ENCODE results near the gene ZNF608.

The ZNF608 gene

DNA sequence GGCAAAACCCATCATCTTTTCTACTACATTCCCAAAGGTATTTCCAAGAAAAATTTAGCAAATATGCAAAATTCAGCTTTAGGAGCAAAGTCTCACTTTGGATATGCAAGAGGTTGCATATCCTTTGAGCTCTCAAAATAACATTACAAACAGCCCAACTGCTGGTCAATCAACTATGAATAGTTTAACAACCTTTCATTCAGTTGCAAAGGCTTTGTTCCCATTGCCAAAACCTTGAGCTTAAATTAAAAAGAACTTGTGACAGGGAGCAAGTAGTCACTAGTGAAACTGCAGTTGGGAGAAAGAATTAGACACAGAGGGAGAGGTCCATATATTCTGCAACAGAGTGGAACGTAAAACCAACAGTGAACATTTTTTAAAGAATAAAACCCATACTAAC, 8.8 kb downstream of the ZNF608 start:
- no peak for DNase-seq (ENCODE audit: low read depth)
- TF ChIP-seq, protein P1, sequence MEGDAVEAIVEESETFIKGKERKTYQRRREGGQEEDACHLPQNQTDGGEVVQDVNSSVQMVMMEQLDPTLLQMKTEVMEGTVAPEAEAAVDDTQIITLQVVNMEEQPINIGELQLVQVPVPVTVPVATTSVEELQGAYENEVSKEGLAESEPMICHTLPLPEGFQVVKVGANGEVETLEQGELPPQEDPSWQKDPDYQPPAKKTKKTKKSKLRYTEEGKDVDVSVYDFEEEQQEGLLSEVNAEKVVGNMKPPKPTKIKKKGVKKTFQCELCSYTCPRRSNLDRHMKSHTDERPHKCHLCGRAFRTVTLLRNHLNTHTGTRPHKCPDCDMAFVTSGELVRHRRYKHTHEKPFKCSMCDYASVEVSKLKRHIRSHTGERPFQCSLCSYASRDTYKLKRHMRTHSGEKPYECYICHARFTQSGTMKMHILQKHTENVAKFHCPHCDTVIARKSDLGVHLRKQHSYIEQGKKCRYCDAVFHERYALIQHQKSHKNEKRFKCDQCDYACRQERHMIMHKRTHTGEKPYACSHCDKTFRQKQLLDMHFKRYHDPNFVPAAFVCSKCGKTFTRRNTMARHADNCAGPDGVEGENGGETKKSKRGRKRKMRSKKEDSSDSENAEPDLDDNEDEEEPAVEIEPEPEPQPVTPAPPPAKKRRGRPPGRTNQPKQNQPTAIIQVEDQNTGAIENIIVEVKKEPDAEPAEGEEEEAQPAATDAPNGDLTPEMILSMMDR (conservative IDR thresholded peaks at IDR 0.05; ENCODE audit: low read depth, low read length), result no peak
- H3K4me3 ChIP-seq (ENCODE audit: low read length), result no peak overlapping the region

GRCh38 chr5:124736805-124737188, 9.6 kb downstream of the ZNF608 start:
- TF ChIP-seq, protein P1 (conservative IDR thresholded peaks at IDR 0.05; ENCODE audit: low read depth, low read length), result no peak
- DNase-seq (ENCODE audit: low read depth), result no peak
- H3K4me3 ChIP-seq (ENCODE audit: low read length), result no peak overlapping the region

GRCh38 chr5:124736082-124736804, 10.2 kb downstream of the ZNF608 start:
- DNase-seq (ENCODE audit: low read depth), result no peak
- no peak overlapping the region for H3K4me3 ChIP-seq (ENCODE audit: low read length)

GRCh38 chr5:124735169-124735858, 11.1 kb downstream of the ZNF608 start:
- DNase-seq (ENCODE audit: low read depth), result no peak
- H3K4me3 ChIP-seq (ENCODE audit: low read length), result no peak overlapping the region
- TF ChIP-seq, protein P1 (conservative IDR thresholded peaks at IDR 0.05; ENCODE audit: low read depth, low read length), result no peak

More at GRCh38 chr5:124736082-124736804, 10.2 kb downstream of the ZNF608 start:
- TF ChIP-seq, protein P1 (conservative IDR thresholded peaks at IDR 0.05; ENCODE audit: low read depth, low read length), result no peak

DNA sequence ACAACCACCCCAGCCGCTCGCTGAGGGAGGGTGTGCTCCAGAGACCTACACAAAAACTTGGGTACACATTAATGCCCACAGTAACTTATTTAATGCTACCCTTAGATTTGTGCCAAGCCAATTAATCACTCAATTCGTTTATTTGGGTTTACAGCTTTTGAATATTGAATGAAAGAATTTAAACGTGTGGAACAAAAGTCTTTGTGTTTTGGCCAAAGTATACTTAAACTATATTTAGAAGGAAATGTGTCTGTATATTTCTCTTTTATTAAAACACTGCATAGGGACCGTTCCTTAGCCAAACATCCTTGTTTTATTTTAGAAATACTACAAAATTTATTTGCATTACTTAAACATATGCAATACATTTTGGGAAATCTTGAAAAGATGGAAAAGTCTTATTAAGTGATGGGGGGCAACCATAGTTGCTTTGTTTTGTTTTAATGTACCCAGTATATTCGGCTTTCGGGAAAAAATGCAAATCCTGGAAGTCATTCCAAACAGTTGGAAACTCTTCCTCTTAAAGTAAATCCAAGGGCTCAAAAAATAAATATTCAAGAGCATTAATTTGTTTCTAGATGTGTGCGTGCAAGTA, 11.8 kb downstream of the ZNF608 start:
- DNase-seq (ENCODE audit: low read depth), result no peak
- TF ChIP-seq, protein P1 (conservative IDR thresholded peaks at IDR 0.05; ENCODE audit: low read depth, low read length), result no peak
- no peak overlapping the region for H3K4me3 ChIP-seq (ENCODE audit: low read length)

DNA sequence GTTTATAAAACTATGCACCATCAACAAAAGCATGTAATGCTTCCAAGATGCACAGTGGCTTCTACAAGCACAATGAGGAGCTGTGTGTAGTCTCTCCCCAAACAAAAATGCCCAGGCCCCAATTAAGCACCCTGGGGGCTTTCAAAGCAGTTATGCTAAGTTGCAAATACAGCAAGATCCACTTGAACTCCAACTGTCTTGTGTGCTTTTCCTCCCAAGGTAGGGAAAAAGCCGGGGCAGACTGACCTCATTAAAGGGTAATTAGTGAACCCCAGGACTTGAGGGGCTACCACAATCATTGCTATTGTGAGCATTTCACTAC, 13.1 kb downstream of the ZNF608 start:
- no peak for DNase-seq (ENCODE audit: low read depth)
- no peak overlapping the region for H3K4me3 ChIP-seq (ENCODE audit: low read length)
- TF ChIP-seq, protein P1 (conservative IDR thresholded peaks at IDR 0.05; ENCODE audit: low read depth, low read length), result no peak

All from retinal pigment epithelial cell (primary cell).